ENCODE results near the gene TAS1R1.

TAS1R1 gene

DNA sequence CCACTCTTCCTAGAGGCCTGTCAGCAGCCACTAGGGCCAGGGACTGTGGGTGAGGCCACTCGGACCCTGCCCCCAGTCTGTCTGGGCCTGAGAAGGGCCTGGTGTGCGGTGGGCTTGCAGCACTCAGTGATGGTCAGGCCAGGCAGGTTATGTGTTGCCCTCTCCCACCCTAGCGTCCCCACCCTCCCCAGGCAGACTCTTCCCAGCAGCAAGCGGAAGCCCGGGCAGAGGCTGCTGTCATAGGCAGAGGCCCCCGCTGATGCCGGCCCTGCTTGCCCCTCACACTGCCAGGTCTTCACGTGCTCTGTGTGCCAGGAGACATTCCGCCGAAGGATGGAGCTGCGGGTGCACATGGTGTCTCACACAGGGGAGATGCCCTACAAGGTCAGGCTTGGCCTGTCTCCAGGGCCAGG, 31.3 kb downstream of the TAS1R1 start:
- H4K20me1 ChIP-seq (ENCODE audit: low read depth, low read length): no peaks in the 10 kb centered on the region
- no peaks in the 10 kb centered on the region for H3F3A ChIP-seq (ENCODE audit: insufficient read depth)
- no peaks in the 10 kb centered on the region for H3K9me2 ChIP-seq (replicated peaks; ENCODE audit: insufficient read depth, low read length)
- no peak overlapping the region for H3K9ac ChIP-seq (ENCODE audit: low read length)
- TF ChIP-seq EZH2phosphoT487 (conservative IDR thresholded peaks at IDR 0.05; ENCODE audit: low read length): no peak
- no peak for TF ChIP-seq CTCF (IDR thresholded peaks at IDR 0.05; ENCODE audit: insufficient read depth, low read length, poor library complexity, severe bottlenecking)
- no peaks in the 10 kb centered on the region for H3K79me2 ChIP-seq (ENCODE audit: insufficient read depth, low read length)
- H3K4me3 ChIP-seq (ENCODE audit: insufficient read depth, low read length, poor library complexity, severe bottlenecking): no peak overlapping the region
- no peaks in the 10 kb centered on the region for H3K36me3 ChIP-seq (ENCODE audit: low read length)
- H2AFZ ChIP-seq (ENCODE audit: low read depth, low read length, severe bottlenecking): no peak overlapping the region
- H3K4me2 ChIP-seq (ENCODE audit: low read depth, low read length, poor library complexity, severe bottlenecking): no peak overlapping the region
- H3K9me3 ChIP-seq (ENCODE audit: insufficient read depth, low read length): no peaks in the 10 kb centered on the region
- H3K27ac ChIP-seq (ENCODE audit: low read depth, low read length): no peak overlapping the region
- no peaks in the 10 kb centered on the region for H3K27me3 ChIP-seq (ENCODE audit: low read length)

DNA sequence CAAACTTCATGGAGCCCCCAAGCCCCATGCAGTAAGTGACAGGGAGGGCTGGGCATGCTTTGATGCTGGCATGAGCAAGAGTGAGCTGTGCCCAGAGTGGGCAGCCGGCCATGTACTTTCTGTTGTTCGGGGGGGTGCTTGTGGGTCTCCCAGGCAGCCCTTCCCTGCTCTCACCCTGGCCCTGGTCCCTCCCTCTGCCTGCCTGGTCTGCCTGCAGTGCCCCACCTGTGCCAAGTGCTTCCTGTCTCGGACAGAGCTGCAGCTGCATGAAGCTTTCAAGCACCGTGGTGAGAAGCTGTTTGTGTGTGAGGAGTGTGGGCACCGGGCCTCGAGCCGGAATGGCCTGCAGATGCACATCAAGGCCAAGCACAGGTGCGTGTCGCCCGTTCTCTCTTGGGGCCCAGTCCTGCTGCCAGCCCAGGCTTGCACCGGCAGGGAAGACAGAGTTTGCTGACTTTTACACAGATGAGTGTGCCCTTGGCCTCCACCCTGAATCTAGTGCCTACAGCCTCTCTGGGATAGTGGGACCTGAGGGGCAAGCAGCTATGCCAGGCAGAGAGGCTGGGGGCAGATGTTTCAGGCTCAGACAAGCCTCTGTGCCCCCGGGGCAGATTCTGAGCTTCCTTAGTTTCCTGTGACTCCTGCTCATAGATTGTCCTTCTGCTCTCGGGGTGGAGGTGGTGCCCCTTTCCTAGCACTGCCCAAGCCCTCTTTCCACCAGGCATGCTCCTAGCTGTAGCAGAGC, 32.3 kb downstream of the TAS1R1 start:
- Histone ChIP-seq H3F3A (ENCODE audit: insufficient read depth) (no peaks in the 10 kb centered on the region), H3K9ac (ENCODE audit: low read length) (no peak overlapping the region), H3K4me3 (ENCODE audit: insufficient read depth, low read length, poor library complexity, severe bottlenecking) (no peak overlapping the region), H3K27me3 (ENCODE audit: low read length) (no peaks in the 10 kb centered on the region), H3K9me3 (ENCODE audit: insufficient read depth, low read length) (no peaks in the 10 kb centered on the region), H3K4me2 (ENCODE audit: low read depth, low read length, poor library complexity, severe bottlenecking) (no peak overlapping the region), H4K20me1 (ENCODE audit: low read depth, low read length) (no peaks in the 10 kb centered on the region), H3K9me2 (replicated peaks; ENCODE audit: insufficient read depth, low read length) (no peaks in the 10 kb centered on the region), H3K79me2 (ENCODE audit: insufficient read depth, low read length) (no peaks in the 10 kb centered on the region), H2AFZ (ENCODE audit: low read depth, low read length, severe bottlenecking) (no peak overlapping the region), H3K36me3 (ENCODE audit: low read length) (no peaks in the 10 kb centered on the region), H3K27ac (ENCODE audit: low read depth, low read length) (peak overlapping the region; percentile 22; the same call in 1 of the 2 replicates)
- TF ChIP-seq CTCF (IDR thresholded peaks at IDR 0.05; ENCODE audit: insufficient read depth, low read length, poor library complexity, severe bottlenecking) (no peak), EZH2phosphoT487 (conservative IDR thresholded peaks at IDR 0.05; ENCODE audit: low read length) (no peak)

DNA sequence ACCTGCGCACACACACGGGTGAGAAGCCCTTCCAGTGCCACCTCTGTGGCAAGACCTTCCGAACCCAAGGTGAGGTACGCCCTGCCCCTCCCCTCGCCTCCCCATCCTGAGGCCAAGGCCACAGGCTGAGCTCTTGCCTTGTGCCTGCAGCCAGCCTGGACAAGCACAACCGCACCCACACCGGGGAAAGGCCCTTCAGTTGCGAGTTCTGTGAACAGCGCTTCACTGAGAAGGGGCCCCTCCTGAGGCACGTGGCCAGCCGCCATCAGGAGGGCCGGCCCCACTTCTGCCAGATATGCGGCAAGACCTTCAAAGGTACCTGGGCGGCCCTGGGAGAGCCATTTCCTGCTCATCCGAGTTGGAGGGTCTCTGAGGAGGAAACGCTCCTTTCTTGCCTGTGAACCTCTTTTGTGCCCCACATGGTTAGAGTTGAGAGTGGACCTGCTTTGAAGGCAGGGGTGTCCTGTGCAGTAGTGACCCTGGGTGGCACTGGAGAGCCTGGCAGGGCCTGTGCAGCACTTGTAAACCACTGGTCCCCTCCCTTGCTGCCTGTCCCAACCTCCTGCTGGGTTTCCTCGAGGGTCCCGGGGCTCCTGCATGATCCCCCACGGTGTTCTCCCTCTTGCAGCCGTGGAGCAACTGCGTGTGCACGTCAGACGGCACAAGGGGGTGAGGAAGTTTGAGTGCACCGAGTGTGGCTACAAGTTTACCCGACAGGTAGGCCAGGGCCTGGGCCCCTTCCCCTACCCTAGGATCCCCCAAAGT, 33.2 kb downstream of the TAS1R1 start:
- Histone ChIP-seq H4K20me1 (ENCODE audit: low read depth, low read length) (no peaks in the 10 kb centered on the region), H3K27me3 (ENCODE audit: low read length) (no peaks in the 10 kb centered on the region), H2AFZ (ENCODE audit: low read depth, low read length, severe bottlenecking) (no peak overlapping the region), H3F3A (ENCODE audit: insufficient read depth) (no peaks in the 10 kb centered on the region), H3K4me2 (ENCODE audit: low read depth, low read length, poor library complexity, severe bottlenecking) (no peak overlapping the region), H3K27ac (ENCODE audit: low read depth, low read length) (no peak overlapping the region), H3K9ac (ENCODE audit: low read length) (no peak overlapping the region), H3K9me3 (ENCODE audit: insufficient read depth, low read length) (no peaks in the 10 kb centered on the region), H3K79me2 (ENCODE audit: insufficient read depth, low read length) (no peaks in the 10 kb centered on the region), H3K9me2 (replicated peaks; ENCODE audit: insufficient read depth, low read length) (no peaks in the 10 kb centered on the region), H3K36me3 (ENCODE audit: low read length) (no peaks in the 10 kb centered on the region), H3K4me3 (ENCODE audit: insufficient read depth, low read length, poor library complexity, severe bottlenecking) (no peak overlapping the region)
- TF ChIP-seq CTCF (IDR thresholded peaks at IDR 0.05; ENCODE audit: insufficient read depth, low read length, poor library complexity, severe bottlenecking): no peak
- no peak for TF ChIP-seq EZH2phosphoT487 (conservative IDR thresholded peaks at IDR 0.05; ENCODE audit: low read length)
